ENCODE data around the gene HP1BP3.

DNA sequence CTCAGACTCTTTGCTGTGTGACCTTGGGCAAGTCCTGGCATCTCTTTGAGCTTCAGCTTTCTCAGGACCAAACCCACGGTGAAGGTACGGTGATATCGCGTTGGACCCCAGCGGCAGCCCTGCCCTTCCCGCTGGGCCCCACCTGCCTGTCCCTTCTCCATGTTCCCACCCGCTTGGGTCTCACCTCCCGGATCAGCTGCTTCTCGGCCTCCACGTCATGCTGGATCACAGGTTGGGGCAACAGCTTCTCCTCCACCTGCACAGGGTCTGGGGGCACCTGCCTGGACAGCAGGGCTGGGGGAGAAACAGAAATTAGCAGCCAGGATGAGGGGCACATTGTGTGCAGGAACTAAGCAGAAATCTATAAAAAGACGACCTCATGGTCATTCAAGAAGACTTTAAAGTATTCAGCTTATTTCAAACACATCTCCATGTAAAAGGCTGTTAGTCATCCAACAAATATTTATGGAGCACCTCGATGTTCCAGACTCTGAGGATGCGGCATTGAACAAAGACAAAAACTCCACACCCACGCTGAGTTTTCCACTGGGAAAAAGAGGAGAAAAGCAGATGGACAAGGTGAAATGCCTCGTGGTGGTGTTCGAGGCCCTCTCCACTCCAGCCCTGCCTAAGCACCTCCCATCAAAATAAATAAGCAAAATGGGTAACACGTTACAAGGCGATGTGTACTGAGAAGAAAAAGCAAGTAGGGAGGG lies 88.8 kb downstream of the HP1BP3 start:
- TF ChIP-seq BHLHE40 (IDR thresholded peaks at IDR 0.05; ENCODE audit: borderline replicate concordance) = no peak
- no peak for TF ChIP-seq TARDBP (IDR thresholded peaks at IDR 0.05)
- no peak for TF ChIP-seq HDGF (IDR thresholded peaks at IDR 0.05; ENCODE audit: borderline replicate concordance)
- no peak for TF ChIP-seq SP1 (IDR thresholded peaks at IDR 0.05)
- TF ChIP-seq FOXM1 (IDR thresholded peaks at IDR 0.05; ENCODE audit: borderline replicate concordance) = no peak
- TF ChIP-seq ZNF384 (IDR thresholded peaks at IDR 0.05) = no peak
- TF ChIP-seq FOXA1 (IDR thresholded peaks at IDR 0.05) = no peak
- TF ChIP-seq FOXK2 (IDR thresholded peaks at IDR 0.05) = no peak
- TF ChIP-seq ARNT (IDR thresholded peaks at IDR 0.05) = no peak
- TF ChIP-seq L3MBTL2 (conservative IDR thresholded peaks at IDR 0.05) = no peak
- TF ChIP-seq, protein P1, sequence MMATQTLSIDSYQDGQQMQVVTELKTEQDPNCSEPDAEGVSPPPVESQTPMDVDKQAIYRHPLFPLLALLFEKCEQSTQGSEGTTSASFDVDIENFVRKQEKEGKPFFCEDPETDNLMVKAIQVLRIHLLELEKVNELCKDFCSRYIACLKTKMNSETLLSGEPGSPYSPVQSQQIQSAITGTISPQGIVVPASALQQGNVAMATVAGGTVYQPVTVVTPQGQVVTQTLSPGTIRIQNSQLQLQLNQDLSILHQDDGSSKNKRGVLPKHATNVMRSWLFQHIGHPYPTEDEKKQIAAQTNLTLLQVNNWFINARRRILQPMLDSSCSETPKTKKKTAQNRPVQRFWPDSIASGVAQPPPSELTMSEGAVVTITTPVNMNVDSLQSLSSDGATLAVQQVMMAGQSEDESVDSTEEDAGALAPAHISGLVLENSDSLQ (IDR thresholded peaks at IDR 0.05) = no peak
- TF ChIP-seq SUZ12 (IDR thresholded peaks at IDR 0.05) = no peak
